SJSA1 (cell line): Measurements from ENCODE around the gene RBM38. TPM values are rescaled to one million over a fixed set of nuclear protein-coding genes. Genes with fewer than 3 reads are reported as not detected.
A peak's percentile ranks its signal among the peaks of the same experiment; 100 is the strongest.

Source experiments
- DNase-seq, 2 experiments: peaks; one replicate each; pipeline ENCODE4 v3.0.0-alpha.2; 2015 to 2020; ENCODE audit warnings: low spot score in 2 of 2, low read depth in 1 of 2
- H3K27ac ChIP-seq: fragments of 250-450 bp; sonication (Bioruptor Pico); 2 replicates; pipeline ENCODE4 v1.5.1; 2020; ENCODE audit warnings: mild to moderate bottlenecking, moderate library complexity
- H3K27me3 ChIP-seq: fragments of 250-450 bp; sonication (Bioruptor Pico); replicated peaks from 2 replicates; pipeline ENCODE4 v1.5.1; 2020; ENCODE audit warnings: mild to moderate bottlenecking, moderate library complexity
- H3K36me3 ChIP-seq: fragments of 250-450 bp; sonication (Bioruptor Pico); 2 replicates; pipeline ENCODE4 v1.5.1; 2020; ENCODE audit warnings: mild to moderate bottlenecking
- H3K4me1 ChIP-seq: fragments of 250-450 bp; sonication (Bioruptor Pico); replicated peaks from 2 replicates; pipeline ENCODE4 v1.6.1; 2021; ENCODE audit warnings: mild to moderate bottlenecking
- H3K4me3 ChIP-seq: fragments of 250-450 bp; sonication (Bioruptor Pico); 2 replicates; pipeline ENCODE4 v1.5.1; 2020; ENCODE audit warnings: mild to moderate bottlenecking
- H3K9me3 ChIP-seq: fragments of 250-450 bp; sonication (Bioruptor Pico); replicated peaks from 2 replicates; pipeline ENCODE4 v1.5.1; 2020; ENCODE audit warnings: mild to moderate bottlenecking
- total RNA-seq: library from RNA; depleted of rRNA; stranded (reverse); fragments of >200 nt; shearing (Covaris generic); gene quantifications from 2 replicates; pipeline ENCODE4 v1.2.3, GENCODE V29; 2014

Gene RBM38
- total RNA-seq, 1 experiment from 2014 or later, result 20.8 TPM

- no peak for DNase-seq
- H3K4me1 ChIP-seq, result peaks cover 22% of the 10 kb centered on the region
- H3K9me3 ChIP-seq, result no peaks in the 10 kb centered on the region
- no peak overlapping the region for H3K4me3 ChIP-seq
- H3K36me3 ChIP-seq, result no peaks in the 10 kb centered on the region
- no peaks in the 10 kb centered on the region for H3K27me3 ChIP-seq
- H3K27ac ChIP-seq, result no peak overlapping the region
Observed at GRCh38 chr20:57431539-57431835, 40.3 kb downstream of the RBM38 start.

- Histone ChIP-seq H3K27me3 (no peaks in the 10 kb centered on the region), H3K4me3 (no peak overlapping the region), H3K27ac (no peak overlapping the region), H3K9me3 (no peaks in the 10 kb centered on the region), H3K36me3 (no peaks in the 10 kb centered on the region), H3K4me1 (peaks cover 22% of the 10 kb centered on the region)
- no peak for DNase-seq
Observed at GRCh38 chr20:57432480-57432861, 41.3 kb downstream of the RBM38 start.

GRCh38 chr20:57432862-57433491 is 41.8 kb downstream of the RBM38 start:
- H3K4me1 ChIP-seq, result peaks cover 22% of the 10 kb centered on the region
- H3K9me3 ChIP-seq, result no peaks in the 10 kb centered on the region
- H3K36me3 ChIP-seq, result no peaks in the 10 kb centered on the region
- DNase-seq, result no peak
- no peak overlapping the region for H3K27ac ChIP-seq
- no peaks in the 10 kb centered on the region for H3K27me3 ChIP-seq
- H3K4me3 ChIP-seq, result no peak overlapping the region

GRCh38 chr20:57433657-57434389 is 42.6 kb downstream of the RBM38 start:
- no peak for DNase-seq
- Histone ChIP-seq H3K4me1 (peaks cover 22% of the 10 kb centered on the region), H3K36me3 (no peaks in the 10 kb centered on the region), H3K4me3 (no peak overlapping the region), H3K27ac (no peak overlapping the region), H3K27me3 (no peaks in the 10 kb centered on the region), H3K9me3 (no peaks in the 10 kb centered on the region)

GRCh38 chr20:57434390-57434700 is 43.1 kb downstream of the RBM38 start:
- Histone ChIP-seq H3K36me3 (no peaks in the 10 kb centered on the region), H3K9me3 (no peaks in the 10 kb centered on the region)
- no peak for DNase-seq

GRCh38 chr20:57435105-57435497 is 43.9 kb downstream of the RBM38 start:
- DNase-seq, result no peak
- no peak overlapping the region for H3K27ac ChIP-seq

More at GRCh38 chr20:57434390-57434700, 43.1 kb downstream of the RBM38 start:
- H3K27ac ChIP-seq, result no peak overlapping the region
- H3K27me3 ChIP-seq, result no peaks in the 10 kb centered on the region
- no peak overlapping the region for H3K4me3 ChIP-seq
- peaks cover 22% of the 10 kb centered on the region for H3K4me1 ChIP-seq

GRCh38 chr20:57435498-57436222 is 44.5 kb downstream of the RBM38 start:
- Histone ChIP-seq H3K27ac (no peak overlapping the region), H3K9me3 (no peaks in the 10 kb centered on the region), H3K27me3 (no peaks in the 10 kb centered on the region), H3K4me1 (peaks cover 16% of the 10 kb centered on the region), H3K4me3 (no peak overlapping the region), H3K36me3 (no peaks in the 10 kb centered on the region)
- peak; percentile 78 to 93 for DNase-seq

More at GRCh38 chr20:57435105-57435497, 43.9 kb downstream of the RBM38 start:
- no peaks in the 10 kb centered on the region for H3K36me3 ChIP-seq
- no peaks in the 10 kb centered on the region for H3K9me3 ChIP-seq
- peaks cover 18% of the 10 kb centered on the region for H3K4me1 ChIP-seq
- H3K4me3 ChIP-seq, result no peak overlapping the region
- H3K27me3 ChIP-seq, result no peaks in the 10 kb centered on the region

- H3K27ac ChIP-seq, result no peak overlapping the region
Observed at GRCh38 chr20:57436223-57436545, 45.0 kb downstream of the RBM38 start.

GRCh38 chr20:57437267-57437666 is 46.1 kb downstream of the RBM38 start:
- H3K36me3 ChIP-seq, result no peaks in the 10 kb centered on the region
- H3K4me3 ChIP-seq, result no peak overlapping the region
- DNase-seq, result no peak
- H3K27me3 ChIP-seq, result no peaks in the 10 kb centered on the region
- peaks cover 16% of the 10 kb centered on the region for H3K4me1 ChIP-seq
- no peaks in the 10 kb centered on the region for H3K9me3 ChIP-seq
- no peak overlapping the region for H3K27ac ChIP-seq

More at GRCh38 chr20:57436223-57436545, 45.0 kb downstream of the RBM38 start:
- no peaks in the 10 kb centered on the region for H3K9me3 ChIP-seq
- no peak overlapping the region for H3K4me3 ChIP-seq
- peaks cover 16% of the 10 kb centered on the region for H3K4me1 ChIP-seq
- H3K27me3 ChIP-seq, result no peaks in the 10 kb centered on the region
- no peaks in the 10 kb centered on the region for H3K36me3 ChIP-seq
- DNase-seq, result no peak

GRCh38 chr20:57437672-57438330 is 46.6 kb downstream of the RBM38 start:
- H3K27me3 ChIP-seq, result no peaks in the 10 kb centered on the region
- no peaks in the 10 kb centered on the region for H3K36me3 ChIP-seq
- no peak overlapping the region for H3K27ac ChIP-seq
- H3K4me3 ChIP-seq, result no peak overlapping the region
- H3K9me3 ChIP-seq, result no peaks in the 10 kb centered on the region
- H3K4me1 ChIP-seq, result peaks cover 16% of the 10 kb centered on the region
- no peak for DNase-seq

GRCh38 chr20:57438552-57438951 is 47.4 kb downstream of the RBM38 start:
- DNase-seq, result no peak
- Histone ChIP-seq H3K27me3 (no peaks in the 10 kb centered on the region), H3K4me3 (no peak overlapping the region), H3K4me1 (peaks cover 16% of the 10 kb centered on the region), H3K27ac (no peak overlapping the region), H3K36me3 (no peaks in the 10 kb centered on the region), H3K9me3 (no peaks in the 10 kb centered on the region)

GRCh38 chr20:57439432-57439831 is 48.2 kb downstream of the RBM38 start:
- Histone ChIP-seq H3K27ac (no peak overlapping the region), H3K36me3 (no peaks in the 10 kb centered on the region), H3K27me3 (no peaks in the 10 kb centered on the region), H3K9me3 (no peaks in the 10 kb centered on the region), H3K4me1 (peaks cover 16% of the 10 kb centered on the region), H3K4me3 (no peak overlapping the region)
- no peak for DNase-seq

- no peak overlapping the region for H3K27ac ChIP-seq
- peaks cover 14% of the 10 kb centered on the region for H3K4me1 ChIP-seq
- H3K4me3 ChIP-seq, result no peak overlapping the region
- no peaks in the 10 kb centered on the region for H3K9me3 ChIP-seq
- no peak for DNase-seq
- no peaks in the 10 kb centered on the region for H3K36me3 ChIP-seq
- no peaks in the 10 kb centered on the region for H3K27me3 ChIP-seq
Observed at GRCh38 chr20:57439993-57440392, 48.8 kb downstream of the RBM38 start.
